Activated naive CD4-positive, alpha-beta T cell treated with anti-CD3 and anti-CD28 coated beads, Interleukin-2, amount 50 U/mL, for 24 hours (primary cell): ENCODE measurements around the gene TSC1.
A peak's percentile ranks its signal among the peaks of the same experiment; 100 is the strongest.

Experiments
- H3K27ac Mint-ChIP-seq: one replicate; pipeline ENCODE4 v1.8.0; 2021; ENCODE audit warnings: mild to moderate bottlenecking, mixed read lengths
- H3K27me3 Mint-ChIP-seq: one replicate; pipeline ENCODE4 v1.8.0; 2021; ENCODE audit warnings: mixed read lengths
- H3K36me3 Mint-ChIP-seq: one replicate; pipeline ENCODE4 v1.8.0; 2021; ENCODE audit warnings: mixed read lengths
- H3K4me1 Mint-ChIP-seq: one replicate; pipeline ENCODE4 v1.8.0; 2021; ENCODE audit warnings: mixed read lengths
- H3K4me3 Mint-ChIP-seq: one replicate; pipeline ENCODE4 v1.8.0; 2021; ENCODE audit warnings: mild to moderate bottlenecking, mixed read lengths
- H3K9me3 Mint-ChIP-seq: one replicate; pipeline ENCODE4 v1.8.0; 2021; ENCODE audit warnings: mixed read lengths

Gene TSC1

GRCh38 chr9:132955123-132955522, 10.7 kb upstream of the TSC1 start:
- Mint-ChIP-seq H3K27ac (no peak overlapping the region), H3K27me3 (peaks cover 4% of the 10 kb centered on the region), H3K4me1 (no peaks in the 10 kb centered on the region), H3K4me3 (no peak overlapping the region), H3K9me3 (peaks cover 12% of the 10 kb centered on the region), H3K36me3 (peaks cover 5% of the 10 kb centered on the region)

- Mint-ChIP-seq H3K9me3 (no peaks in the 10 kb centered on the region), H3K27me3 (no peaks in the 10 kb centered on the region), H3K27ac (no peak overlapping the region), H3K4me3 (no peak overlapping the region), H3K36me3 (no peaks in the 10 kb centered on the region), H3K4me1 (peaks cover 6% of the 10 kb centered on the region)
These were observed 5.3 kb upstream of the TSC1 start for GRCh38 chr9:132949709-132950108.

GRCh38 chr9:132948482-132949050, 4.2 kb upstream of the TSC1 start:
- Mint-ChIP-seq H3K27ac (no peak overlapping the region), H3K9me3 (no peaks in the 10 kb centered on the region), H3K27me3 (no peaks in the 10 kb centered on the region), H3K36me3 (no peaks in the 10 kb centered on the region), H3K4me3 (no peak overlapping the region), H3K4me1 (peaks cover 13% of the 10 kb centered on the region)

GRCh38 chr9:132947756-132948155, 3.3 kb upstream of the TSC1 start:
- Mint-ChIP-seq H3K27me3 (no peaks in the 10 kb centered on the region), H3K27ac (no peak overlapping the region), H3K4me3 (no peak overlapping the region), H3K36me3 (no peaks in the 10 kb centered on the region), H3K9me3 (no peaks in the 10 kb centered on the region), H3K4me1 (peaks cover 21% of the 10 kb centered on the region)

DNA sequence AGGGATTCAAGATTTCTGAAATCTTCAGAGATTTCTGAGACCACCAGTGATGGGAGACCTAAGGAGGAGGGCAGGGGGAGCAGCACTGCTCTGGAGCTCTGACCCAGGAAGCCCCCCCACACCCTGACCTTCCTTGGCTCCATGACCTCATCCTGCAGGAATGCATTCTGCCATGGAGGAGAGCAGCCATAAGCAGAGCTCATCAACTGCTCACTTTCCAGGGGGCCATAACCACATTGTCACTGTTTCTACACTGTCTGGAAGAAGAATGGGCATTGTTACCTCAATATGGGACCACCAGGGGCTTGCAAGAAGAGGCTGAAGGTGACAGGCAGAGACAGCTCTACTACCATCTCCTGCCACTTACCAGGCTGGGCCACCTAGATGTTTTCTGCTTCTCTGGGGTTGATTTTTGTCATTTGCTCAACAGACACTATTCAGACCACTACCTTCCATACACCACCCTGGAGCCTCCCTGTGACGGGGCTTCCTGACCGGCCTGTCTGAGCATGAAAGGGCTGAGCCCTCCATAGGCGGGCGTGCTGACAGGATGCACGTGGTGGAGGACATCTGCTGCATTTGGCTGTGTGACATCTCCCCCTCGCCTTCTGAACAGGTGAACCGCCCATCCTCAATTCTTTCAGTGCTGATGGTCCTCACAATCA, 2.3 kb upstream of the TSC1 start:
- no peak overlapping the region for H3K27ac Mint-ChIP-seq
- no peak overlapping the region for H3K4me3 Mint-ChIP-seq
- H3K9me3 Mint-ChIP-seq, result no peaks in the 10 kb centered on the region
- no peaks in the 10 kb centered on the region for H3K36me3 Mint-ChIP-seq
- H3K4me1 Mint-ChIP-seq, result peaks cover 30% of the 10 kb centered on the region
- no peaks in the 10 kb centered on the region for H3K27me3 Mint-ChIP-seq

DNA sequence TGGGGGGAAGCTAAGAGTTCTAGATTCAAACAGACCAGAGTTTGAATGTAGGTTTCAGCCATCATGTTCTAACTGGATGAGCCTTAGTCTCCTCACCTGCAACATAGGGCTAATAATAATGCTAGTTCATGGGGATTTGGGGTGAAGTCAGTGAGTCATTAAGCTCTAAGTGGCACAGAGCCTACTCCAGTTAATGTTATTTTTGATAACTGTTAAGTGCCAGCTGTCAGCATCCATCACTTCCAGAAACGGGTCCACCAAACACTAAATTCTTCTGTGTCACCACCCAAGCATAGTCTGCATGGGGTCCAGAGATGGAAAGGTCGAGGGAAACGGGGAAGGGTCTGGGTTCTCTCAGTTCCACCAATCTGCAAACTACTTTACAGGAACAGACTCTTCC, 1.8 kb upstream of the TSC1 start:
- H3K27me3 Mint-ChIP-seq, result no peaks in the 10 kb centered on the region
- peaks cover 33% of the 10 kb centered on the region for H3K4me1 Mint-ChIP-seq
- H3K27ac Mint-ChIP-seq, result no peak overlapping the region
- H3K36me3 Mint-ChIP-seq, result no peaks in the 10 kb centered on the region
- H3K9me3 Mint-ChIP-seq, result no peaks in the 10 kb centered on the region
- H3K4me3 Mint-ChIP-seq, result no peak overlapping the region

DNA sequence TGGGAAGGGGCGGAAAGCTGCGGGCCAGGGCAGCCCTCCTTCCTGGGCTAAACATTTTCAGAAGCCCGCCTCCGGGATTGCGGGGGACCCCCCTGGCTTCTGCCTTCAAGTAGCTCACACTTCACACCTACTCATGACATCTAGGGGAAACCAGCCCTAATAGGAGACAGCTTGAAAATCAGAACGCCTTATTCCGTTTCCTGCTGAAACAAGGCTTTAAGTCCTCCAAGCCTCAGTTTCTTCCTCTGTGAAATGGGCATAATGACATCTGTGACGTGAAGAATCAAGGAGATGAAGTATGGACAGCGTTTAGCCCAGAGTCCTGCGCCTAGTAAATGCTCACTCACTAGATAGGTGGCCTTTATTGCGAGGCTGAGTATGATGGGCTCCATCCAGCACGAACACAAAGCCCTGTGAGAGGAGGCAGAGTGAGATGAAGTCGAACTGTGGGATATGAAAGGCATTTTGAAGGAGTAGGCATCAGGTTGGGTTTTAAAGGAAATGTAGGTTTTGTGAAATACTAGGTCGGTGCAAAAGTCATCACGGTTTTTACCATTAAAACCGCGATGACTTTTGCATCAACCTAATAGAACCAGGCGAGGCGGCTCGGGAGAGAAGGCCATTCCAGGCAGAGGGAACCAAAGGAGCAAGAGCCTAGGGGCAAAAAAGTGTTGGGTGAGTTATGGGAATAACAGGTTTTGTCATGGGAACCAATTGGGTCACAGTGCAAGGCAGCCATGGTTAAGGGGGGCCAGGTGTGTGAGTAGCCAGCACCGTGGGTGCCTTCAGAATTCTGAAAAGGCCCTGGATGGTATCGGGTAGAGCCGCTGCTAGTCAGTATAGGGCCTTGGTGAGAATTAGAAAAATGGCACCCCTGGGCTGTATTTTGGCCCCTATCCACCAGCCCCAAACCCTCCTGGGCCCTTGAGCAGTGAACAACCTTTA, 1.0 kb upstream of the TSC1 start:
- Mint-ChIP-seq H3K9me3 (no peaks in the 10 kb centered on the region), H3K27ac (peak overlapping the region; percentile 100)

GRCh38 chr9:132943651-132944293, 644 bp downstream of the TSC1 start:
- Mint-ChIP-seq H3K4me1 (peaks cover 38% of the 10 kb centered on the region), H3K4me3 (peak overlapping the region; percentile 96), H3K27ac (peak overlapping the region; percentile 79), H3K27me3 (no peaks in the 10 kb centered on the region), H3K36me3 (no peaks in the 10 kb centered on the region), H3K9me3 (no peaks in the 10 kb centered on the region)

More for the DNA sequence above, 1.0 kb upstream of the TSC1 start:
- Mint-ChIP-seq H3K4me1 (peaks cover 33% of the 10 kb centered on the region), H3K36me3 (no peaks in the 10 kb centered on the region), H3K4me3 (peak overlapping the region; percentile 96), H3K27me3 (no peaks in the 10 kb centered on the region)

GRCh38 chr9:132942541-132943182, 1.8 kb downstream of the TSC1 start:
- H3K4me1 Mint-ChIP-seq, result peaks cover 46% of the 10 kb centered on the region
- peak overlapping the region; percentile 96 for H3K4me3 Mint-ChIP-seq
- no peak overlapping the region for H3K27ac Mint-ChIP-seq
- H3K27me3 Mint-ChIP-seq, result no peaks in the 10 kb centered on the region
- H3K36me3 Mint-ChIP-seq, result no peaks in the 10 kb centered on the region
- H3K9me3 Mint-ChIP-seq, result no peaks in the 10 kb centered on the region

DNA sequence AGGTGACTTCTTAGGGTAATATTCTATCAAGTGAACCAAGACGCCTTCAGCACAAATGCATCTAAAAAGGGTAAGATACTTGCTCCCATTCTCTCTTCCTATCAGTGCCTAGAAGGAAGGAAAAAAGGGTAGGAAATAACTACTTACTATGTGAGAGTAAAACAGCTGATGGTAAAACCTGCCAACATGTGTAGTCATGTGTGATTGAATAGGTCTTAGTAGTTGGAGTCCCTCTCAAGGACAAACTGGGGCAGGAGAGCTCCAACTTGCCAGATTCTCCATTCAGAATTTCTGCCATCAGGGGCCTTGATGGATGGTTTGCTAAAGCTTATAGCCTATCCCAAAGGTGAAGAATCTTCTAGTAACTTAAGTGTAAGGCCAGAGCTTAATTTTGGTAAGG, 5.2 kb downstream of the TSC1 start:
- H3K27ac Mint-ChIP-seq, result no peak overlapping the region
- no peaks in the 10 kb centered on the region for H3K36me3 Mint-ChIP-seq
- no peaks in the 10 kb centered on the region for H3K27me3 Mint-ChIP-seq
- no peaks in the 10 kb centered on the region for H3K9me3 Mint-ChIP-seq
- peaks cover 47% of the 10 kb centered on the region for H3K4me1 Mint-ChIP-seq
- no peak overlapping the region for H3K4me3 Mint-ChIP-seq

DNA sequence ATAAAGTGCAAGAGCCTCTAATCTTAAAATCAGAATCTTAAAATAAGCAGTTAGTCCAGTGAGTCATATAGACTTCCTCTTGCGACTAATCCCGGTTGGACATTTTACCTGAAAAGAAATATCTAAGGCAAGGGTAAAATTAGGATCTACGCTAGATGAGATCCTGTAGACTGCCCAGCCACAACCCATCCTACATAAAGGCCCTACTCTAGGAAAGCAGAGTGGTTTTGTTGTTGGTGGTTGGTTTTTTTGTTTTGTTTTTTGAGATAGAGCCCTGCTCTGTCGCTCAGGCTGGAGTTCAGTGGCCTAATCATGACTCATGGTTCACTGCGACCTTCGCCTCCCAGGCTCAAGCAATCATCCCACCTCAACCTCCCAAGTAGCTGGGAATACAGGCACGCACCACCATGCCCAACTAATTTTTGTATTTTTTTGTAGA, 6.9 kb downstream of the TSC1 start:
- Mint-ChIP-seq H3K36me3 (peaks cover 3% of the 10 kb centered on the region), H3K4me3 (no peak overlapping the region), H3K27ac (no peak overlapping the region), H3K4me1 (peaks cover 34% of the 10 kb centered on the region), H3K27me3 (no peaks in the 10 kb centered on the region), H3K9me3 (no peaks in the 10 kb centered on the region)

GRCh38 chr9:132935026-132935425, 9.4 kb downstream of the TSC1 start:
- Mint-ChIP-seq H3K4me3 (no peak overlapping the region), H3K4me1 (peaks cover 24% of the 10 kb centered on the region), H3K9me3 (no peaks in the 10 kb centered on the region), H3K27me3 (no peaks in the 10 kb centered on the region), H3K27ac (no peak overlapping the region), H3K36me3 (peaks cover 3% of the 10 kb centered on the region)

DNA sequence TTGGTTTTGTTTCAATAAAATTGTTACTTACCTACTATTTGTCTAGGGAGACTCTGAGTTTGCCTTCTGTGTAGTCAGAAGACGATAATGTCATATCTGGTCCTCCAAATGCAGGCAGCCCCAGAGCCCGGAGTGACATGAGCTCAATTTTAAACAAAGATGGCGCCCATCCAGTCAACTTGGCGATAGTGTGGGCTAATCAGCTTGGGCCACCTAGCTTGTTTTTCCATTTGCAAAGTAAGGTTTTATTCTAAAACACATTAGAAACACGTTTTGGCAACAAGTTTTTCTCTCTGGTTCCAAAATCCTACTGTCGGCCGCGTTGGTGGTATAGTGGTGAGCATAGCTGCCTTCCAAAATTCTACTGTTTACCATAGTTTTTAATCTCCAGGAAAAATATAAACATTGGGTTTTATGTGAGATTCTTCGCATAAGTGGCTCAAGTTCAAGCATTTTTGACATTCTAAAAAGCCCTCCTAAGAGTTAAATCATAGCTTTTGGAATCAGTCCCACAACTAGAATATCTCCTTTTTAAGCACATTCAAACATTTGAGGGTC, 13.2 kb downstream of the TSC1 start:
- peak overlapping the region; percentile 38 for H3K27ac Mint-ChIP-seq
- H3K27me3 Mint-ChIP-seq, result no peaks in the 10 kb centered on the region
- peaks cover 14% of the 10 kb centered on the region for H3K36me3 Mint-ChIP-seq
- H3K9me3 Mint-ChIP-seq, result no peaks in the 10 kb centered on the region
- peaks cover 11% of the 10 kb centered on the region for H3K4me1 Mint-ChIP-seq
- H3K4me3 Mint-ChIP-seq, result no peak overlapping the region

GRCh38 chr9:132927704-132928103, 16.7 kb downstream of the TSC1 start:
- Mint-ChIP-seq H3K4me3 (no peak overlapping the region), H3K27me3 (no peaks in the 10 kb centered on the region), H3K9me3 (no peaks in the 10 kb centered on the region), H3K27ac (no peak overlapping the region), H3K36me3 (peaks cover 22% of the 10 kb centered on the region), H3K4me1 (no peaks in the 10 kb centered on the region)

DNA sequence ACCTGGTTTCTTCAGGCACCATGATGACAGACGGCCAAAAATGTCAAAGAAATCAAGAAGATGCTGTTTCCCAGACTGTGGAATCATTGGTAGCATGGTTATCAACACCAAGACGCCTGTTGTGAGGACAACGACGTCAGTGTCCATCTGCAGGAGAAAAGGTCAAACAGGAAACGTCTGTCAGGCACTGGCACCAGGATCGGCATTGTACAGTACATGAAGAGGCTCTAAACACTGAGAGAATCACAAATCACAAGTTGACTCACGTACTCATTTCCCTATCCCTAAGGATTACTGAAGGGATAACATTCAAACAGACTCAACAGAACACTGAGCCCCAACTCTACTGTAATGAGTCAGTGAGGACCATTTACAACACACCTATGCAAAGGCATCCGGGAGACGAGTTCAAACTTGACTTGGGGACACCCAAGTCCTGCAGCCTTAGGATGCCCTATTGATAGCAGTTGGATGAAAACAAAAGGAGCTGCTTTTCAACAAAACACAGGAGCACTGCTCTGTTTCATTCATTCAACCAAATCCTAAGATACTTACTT, 21.0 kb downstream of the TSC1 start:
- Mint-ChIP-seq H3K4me3 (no peak overlapping the region), H3K27me3 (no peaks in the 10 kb centered on the region), H3K4me1 (no peaks in the 10 kb centered on the region), H3K27ac (no peak overlapping the region), H3K36me3 (peaks cover 29% of the 10 kb centered on the region), H3K9me3 (no peaks in the 10 kb centered on the region)
